Hematopoietic multipotent progenitor cell treated with erythropoietin and hydrocortisone succinate and interleukin-3 and kit ligand, for 6 days (in vitro differentiated cells): Measurements from ENCODE around the gene CTRB1.

ENCODE experiments used
- DNase-seq: peaks from one replicate; pipeline ENCODE4 v3.0.0-alpha.2; 2015

CTRB1 gene

GRCh38 chr16:75273054-75273925 lies 54.5 kb downstream of the CTRB1 start:
- no peak for DNase-seq
